Endothelial cell of umbilical vein (primary cell): ENCODE data around the gene PGM2L1. TPM values are rescaled to one million over a fixed set of nuclear protein-coding genes. Genes with fewer than 3 reads are reported as not detected.
A peak's percentile ranks its signal among the peaks of the same experiment; 100 is the strongest.

Experiments used
- BruUV-seq: library from RNA; stranded (reverse); fragments of 400-500 nt; replicated peaks from 2 replicates; lab custom pipeline; 2021; lab: Mats Ljungman, UMichigan
- CTCF ChIA-PET: fragments of 300-600, 350-600 bp; sonication (Branson Sonifier 250); formaldehyde crosslinking; loops from one replicate; lab custom pipeline; 2021; ENCODE audit warnings: antibody characterized with exemption, inconsistent platforms; lab: Charles Lee
- POLR2A ChIA-PET: fragments of 300-600, 350-600 bp; sonication (Branson Sonifier 250); formaldehyde crosslinking; loops from one replicate; lab custom pipeline; 2021; ENCODE audit warnings: antibody characterized with exemption, inconsistent platforms; lab: Charles Lee
- DNase-seq: peaks from one replicate; pipeline ENCODE4 v3.0.0-alpha.2; 2011; ENCODE audit warnings: low read depth, low spot score
- FAIRE-seq: peaks from 2 replicates; lab custom pipeline; 2011; peaks lifted over from hg19 to GRCh38; lab: Jason Lieb, UNC
- H2AFZ ChIP-seq: 2 replicates; pipeline ENCODE4 v1.6.0; 2012; ENCODE audit warnings: low read depth, low read length, control low read depth, inconsistent platforms
- H3K27ac ChIP-seq: 2 replicates; pipeline ENCODE4 v1.5.1; 2011; ENCODE audit warnings: low read depth, mild to moderate bottlenecking, control low read depth, low read length, moderate library complexity; ENCODE audit not compliant: insufficient read depth
- H3K27me3 ChIP-seq, 2 experiments: 2 replicates each; pipeline versions ENCODE4 v1.6.0 to v1.6.1; 2011; ENCODE audit warnings: low read length in 2 of 2, mixed read lengths in 1 of 2; ENCODE audit not compliant: control insufficient read depth in 2 of 2, insufficient read depth in 2 of 2
- H3K36me3 ChIP-seq, 2 experiments: 2 replicates in 1 of 2; 3 replicates in 1 of 2; pipeline ENCODE4 v1.5.1; 2011; ENCODE audit warnings: low read length in 2 of 2, mild to moderate bottlenecking in 1 of 2, moderate library complexity in 1 of 2; ENCODE audit not compliant: control insufficient read depth in 2 of 2, insufficient read depth in 2 of 2; ENCODE audit errors: extremely low read depth in 1 of 2
- H3K4me1 ChIP-seq: 3 replicates; pipeline ENCODE4 v1.5.1; 2011; ENCODE audit warnings: mild to moderate bottlenecking, low read length; ENCODE audit not compliant: control insufficient read depth, insufficient read depth; ENCODE audit errors: extremely low read depth
- H3K4me2 ChIP-seq: 2 replicates; pipeline ENCODE4 v1.6.1; 2011; ENCODE audit warnings: low read length, control low read depth, mixed read lengths; ENCODE audit not compliant: insufficient read depth
- H3K4me3 ChIP-seq, 3 experiments: fragments of 200-600 bp in 1 of 3; sonication (generic), shearing (Covaris generic) in 1 of 3; replicated peaks in 1 of 3; 2 replicates each; pipeline ENCODE4 v1.5.1; 2011 to 2016; ENCODE audit warnings: control low read depth in 3 of 3, low read length in 3 of 3, mild to moderate bottlenecking in 2 of 3, inconsistent platforms in 1 of 3, low read depth in 1 of 3, moderate library complexity in 1 of 3; ENCODE audit not compliant: insufficient read depth in 1 of 3
- H3K79me2 ChIP-seq: 2 replicates; pipeline ENCODE4 v1.6.0; 2012; ENCODE audit warnings: low read length, inconsistent platforms; ENCODE audit not compliant: control insufficient read depth, insufficient read depth
- H3K9ac ChIP-seq: replicated peaks from 2 replicates; pipeline ENCODE3; 2011; ENCODE audit warnings: low read length, control low read depth; ENCODE audit not compliant: insufficient read depth; ENCODE audit errors: extremely low read depth
- H3K9me1 ChIP-seq: replicated peaks from 3 replicates; pipeline ENCODE4 v1.6.0; 2011; ENCODE audit warnings: mild to moderate bottlenecking, low read length; ENCODE audit not compliant: control insufficient read depth, insufficient read depth; ENCODE audit errors: extremely low read depth
- H3K9me3 ChIP-seq: replicated peaks from 2 replicates; pipeline ENCODE4 v1.5.1; 2012; ENCODE audit warnings: low read length, inconsistent platforms; ENCODE audit not compliant: control insufficient read depth, insufficient read depth
- H4K20me1 ChIP-seq: replicated peaks from 2 replicates; pipeline ENCODE3; 2011; ENCODE audit warnings: mild to moderate bottlenecking, low read length; ENCODE audit not compliant: control insufficient read depth, insufficient read depth; ENCODE audit errors: extremely low read depth
- CTCF ChIP-seq, 2 donors: IDR thresholded peaks; 1 replicate in 1 of 2; 2 replicates in 1 of 2; pipeline ENCODE4 v1.5.1; 2011; ENCODE audit warnings: low read length in 2 of 2, mild to moderate bottlenecking in 2 of 2, moderate library complexity in 2 of 2, control low read depth in 1 of 2, inconsistent platforms in 1 of 2, low read depth in 1 of 2; ENCODE audit not compliant: insufficient read depth in 1 of 2; ENCODE audit errors: extremely low read depth in 1 of 2
- EZH2 ChIP-seq: IDR thresholded peaks from 2 replicates; pipeline ENCODE4 v1.6.1; 2012; ENCODE audit warnings: borderline replicate concordance, low read depth, mild to moderate bottlenecking, moderate library complexity, low read length, inconsistent platforms; ENCODE audit not compliant: severe bottlenecking
- FOS ChIP-seq: IDR thresholded peaks from 2 replicates; pipeline ENCODE4 v1.6.1; 2011; ENCODE audit warnings: mild to moderate bottlenecking, low read length, moderate library complexity, borderline replicate concordance; ENCODE audit not compliant: insufficient read depth
- GATA2 ChIP-seq: IDR thresholded peaks from 2 replicates; pipeline ENCODE4 v1.7.0; 2011; ENCODE audit warnings: low read depth, mild to moderate bottlenecking, moderate library complexity, mixed read lengths, low read length; ENCODE audit not compliant: insufficient read length, insufficient read depth
- JUN ChIP-seq: IDR thresholded peaks from 2 replicates; pipeline ENCODE4 v1.6.1; 2011; ENCODE audit warnings: borderline replicate concordance, low read depth; ENCODE audit not compliant: insufficient read length, insufficient read depth
- MAX ChIP-seq: IDR thresholded peaks from 2 replicates; pipeline ENCODE4 v1.6.1; 2011; ENCODE audit not compliant: insufficient read depth, insufficient read length
- MYC ChIP-seq: IDR thresholded peaks from one replicate; pipeline ENCODE4 v1.6.1; 2011; ENCODE audit warnings: mild to moderate bottlenecking, low read depth, low read length
- POLR2A ChIP-seq: IDR thresholded peaks from 2 replicates; pipeline ENCODE4 v1.6.1; 2012; ENCODE audit warnings: low read depth, mild to moderate bottlenecking, control low read depth, low read length
- POLR2AphosphoS5 ChIP-seq: IDR thresholded peaks from 2 replicates; pipeline ENCODE4 v1.6.1; 2012; ENCODE audit warnings: low read depth, mild to moderate bottlenecking, control low read depth, low read length, moderate library complexity; ENCODE audit not compliant: insufficient read depth
- dilution Hi-C: fragments of 300-500 bp; cut with MboI; formaldehyde crosslinking; loops from one replicate; pipeline ENCODE4 v1.15.0; 2019; ENCODE audit warnings: low sequenced_read_pairs; ENCODE audit not compliant: extremely low pct_ligation_motif_present
- intact Hi-C: fragments of 100-400 bp; cut with micrococcal nuclease; formaldehyde crosslinking; loops from one replicate; pipeline ENCODE4 v1.10.0; 2022
- polyA plus RNA-seq, 4 experiments: library from polyadenylated mRNA; depleted of rRNA in 3 of 4; stranded (reverse) in 3 of 4; unstranded in 1 of 4; fragments of >200 nt; gene quantifications; 2 replicates each; pipeline versions ENCODE4 v1.2.1 to v1.2.3, GENCODE V29; 2011 to 2012; ENCODE audit warnings: missing spikeins in 1 of 4
- total RNA-seq: library from RNA; stranded (reverse); gene quantifications from 2 replicates; pipeline ENCODE4 v1.2.3, GENCODE V29; 2021

Gene PGM2L1
- total and polyA plus RNA-seq, 2 donors (not counting 3 experiments of a cell fraction or from before 2014, with no cell fraction given): 7.9 to 31.4 TPM

- H4K20me1 ChIP-seq: no peaks in the 10 kb centered on the region
- H2AFZ ChIP-seq: no peak overlapping the region
- BruUV-seq: no TSS peak
- H3K36me3 ChIP-seq: peaks cover 4 to 20% of the 10 kb centered on the region in 2 experiments
- intact Hi-C loops (no loop called here), dilution Hi-C loops (no loop called here)
- no peak for FAIRE-seq
- peak; percentile 75 for DNase-seq
- H3K9me1 ChIP-seq: no peaks in the 10 kb centered on the region
- CTCF ChIA-PET: interaction anchor here (0.8 to 3.3 kb wide), 6 partner anchors 9 to 116 kb away, joined by 3 to 13 read pairs (median 4); no protein-coding TSS in a partner anchor
- no peak overlapping the region for H3K27ac ChIP-seq
- no peak overlapping the region for H3K9ac ChIP-seq
- POLR2A ChIA-PET: no interaction called here
- TF ChIP-seq FOS: no peak
- no peak for TF ChIP-seq MYC
- no peak for TF ChIP-seq GATA2
- TF ChIP-seq JUN: no peak
- TF ChIP-seq POLR2AphosphoS5: no peak
- TF ChIP-seq POLR2A: no peak
- no peak for TF ChIP-seq CTCF (IDR thresholded peaks at IDR 0.05; ENCODE audit: extremely low read depth in 1 of 2, insufficient read depth in 1 of 2, low read depth in 1 of 2, low read length in 2 of 2)
- TF ChIP-seq EZH2: no peak
- no peak for TF ChIP-seq MAX
- H3K9me3 ChIP-seq: no peaks in the 10 kb centered on the region
- no peak overlapping the region for H3K4me2 ChIP-seq
- no peaks in the 10 kb centered on the region for H3K4me1 ChIP-seq
- H3K79me2 ChIP-seq: no peaks in the 10 kb centered on the region
- H3K4me3 ChIP-seq: no peak overlapping the region
- no peaks in the 10 kb centered on the region for H3K27me3 ChIP-seq
These were observed 26.8 kb downstream of the PGM2L1 start for GRCh38 chr11:74371269-74372052.
